ENCODE measurements around the gene TOP2B. TPM values are rescaled to one million over a fixed set of nuclear protein-coding genes. Genes with fewer than 3 reads are reported as not detected.

TOP2B gene
- total RNA-seq (2014; rRNA removed; shearing (Covaris generic)), result 58.4 and 70.1 TPM in 2 replicates
- 29.7 and 36.7 TPM in 2 replicates for polyA plus RNA-seq (2016; fragmentation: Nextera tagmentation; extraction: Ambion mirVana)

GRCh38 chr3:25664812-25665314 is at the start of gene TOP2B:
Gene TOP2B (minus strand): TSS chr3:25664907. CDS start chr3:25664297, 610 bp downstream.
- Histone ChIP-seq H4K20me1 (ENCODE audit: insufficient read depth) (peaks cover 26% of the 10 kb centered on the region), H3F3A (ENCODE audit: insufficient read depth) (peaks cover 20% of the 10 kb centered on the region), H2AFZ (peak within 1 kb of the TSS; percentile 89), H3K36me3 (ENCODE audit: low read depth) (no peaks in the 10 kb centered on the region), H3K4me1 (ENCODE audit: insufficient read depth) (peaks cover 28% of the 10 kb centered on the region), H3K27ac (peak within 1 kb of the TSS; percentile 86), H3K4me3 (peak within 1 kb of the TSS; percentile 89), H3K27me3 (replicated peaks; ENCODE audit: insufficient read depth) (no peaks in the 10 kb centered on the region), H3K9me2 (ENCODE audit: insufficient read depth) (no peaks in the 10 kb centered on the region), H3K79me2 (ENCODE audit: insufficient read depth) (peaks cover 41% of the 10 kb centered on the region), H3K4me2 (ENCODE audit: unreplicated experiment) (peak within 1 kb of the TSS; percentile 90), H3K9me3 (ENCODE audit: low read depth) (no peaks in the 10 kb centered on the region), H3K9ac (peak within 1 kb of the TSS; percentile 92)
- no peak for TF ChIP-seq EZH2 (IDR thresholded peaks at IDR 0.05; ENCODE audit: insufficient read depth, poor library complexity, severe bottlenecking)
- no peak for TF ChIP-seq EZH2phosphoT487 (IDR thresholded peaks at IDR 0.05; ENCODE audit: insufficient read depth, low read depth)
- peak; percentile 97 for DNase-seq
- in situ Hi-C loops (cut with MboI), result no loop called here
- 1% methylated on average over 33 of the region's 33 CpGs for WGBS, 2 experiments (ENCODE audit: low coverage in 1 of 2, low lambda C conversion rate in 2 of 2, missing lambda C conversion rate in 2 of 2)

- Histone ChIP-seq H3K36me3 (ENCODE audit: low read depth) (no peaks in the 10 kb centered on the region), H2AFZ (no peak overlapping the region), H3F3A (ENCODE audit: insufficient read depth) (no peaks in the 10 kb centered on the region), H3K4me1 (ENCODE audit: insufficient read depth) (no peaks in the 10 kb centered on the region), H4K20me1 (ENCODE audit: insufficient read depth) (no peaks in the 10 kb centered on the region), H3K27ac (no peak overlapping the region), H3K4me2 (ENCODE audit: unreplicated experiment) (no peak overlapping the region), H3K9ac (no peak overlapping the region), H3K9me2 (ENCODE audit: insufficient read depth) (no peaks in the 10 kb centered on the region), H3K79me2 (ENCODE audit: insufficient read depth) (no peaks in the 10 kb centered on the region), H3K9me3 (ENCODE audit: low read depth) (no peaks in the 10 kb centered on the region), H3K27me3 (replicated peaks; ENCODE audit: insufficient read depth) (no peaks in the 10 kb centered on the region), H3K4me3 (no peak overlapping the region)
- DNase-seq, result peak; percentile 9
- in situ Hi-C loops (cut with MboI), result no loop called here
- no peak for TF ChIP-seq EZH2phosphoT487 (IDR thresholded peaks at IDR 0.05; ENCODE audit: insufficient read depth, low read depth)
- TF ChIP-seq EZH2 (IDR thresholded peaks at IDR 0.05; ENCODE audit: insufficient read depth, poor library complexity, severe bottlenecking), result no peak
- 52 to 53% methylated on average over 11 of the region's 11 CpGs for WGBS, 2 experiments (ENCODE audit: low coverage in 1 of 2, low lambda C conversion rate in 2 of 2, missing lambda C conversion rate in 2 of 2)
Measured at GRCh38 chr3:25713341-25713985, 48.8 kb upstream of the TOP2B start.

- no peaks in the 10 kb centered on the region for H3F3A ChIP-seq (ENCODE audit: insufficient read depth)
- H3K27ac ChIP-seq, result no peak overlapping the region
- no peaks in the 10 kb centered on the region for H3K79me2 ChIP-seq (ENCODE audit: insufficient read depth)
- WGBS, 2 experiments (ENCODE audit: low coverage in 1 of 2, low lambda C conversion rate in 2 of 2, missing lambda C conversion rate in 2 of 2), result 81 to 85% methylated on average over 2 of the region's 2 CpGs
- no peaks in the 10 kb centered on the region for H3K27me3 ChIP-seq (replicated peaks; ENCODE audit: insufficient read depth)
- no peak overlapping the region for H3K4me2 ChIP-seq (ENCODE audit: unreplicated experiment)
- in situ Hi-C loops (cut with MboI), result no loop called here
- H3K36me3 ChIP-seq (ENCODE audit: low read depth), result no peaks in the 10 kb centered on the region
- H3K4me1 ChIP-seq (ENCODE audit: insufficient read depth), result no peaks in the 10 kb centered on the region
- no peak overlapping the region for H3K9ac ChIP-seq
- TF ChIP-seq EZH2 (IDR thresholded peaks at IDR 0.05; ENCODE audit: insufficient read depth, poor library complexity, severe bottlenecking) (no peak), EZH2phosphoT487 (IDR thresholded peaks at IDR 0.05; ENCODE audit: insufficient read depth, low read depth) (no peak)
- no peak overlapping the region for H3K4me3 ChIP-seq
- no peak for DNase-seq
- H4K20me1 ChIP-seq (ENCODE audit: insufficient read depth), result no peaks in the 10 kb centered on the region
- H3K9me3 ChIP-seq (ENCODE audit: low read depth), result no peaks in the 10 kb centered on the region
- H3K9me2 ChIP-seq (ENCODE audit: insufficient read depth), result no peaks in the 10 kb centered on the region
- H2AFZ ChIP-seq, result no peak overlapping the region
Measured at GRCh38 chr3:25711090-25711489, 46.4 kb upstream of the TOP2B start.

GRCh38 chr3:25708036-25708435 is 43.3 kb upstream of the TOP2B start:
- Histone ChIP-seq H3K9me3 (ENCODE audit: low read depth) (no peaks in the 10 kb centered on the region), H3K9ac (no peak overlapping the region), H3K4me2 (ENCODE audit: unreplicated experiment) (no peak overlapping the region), H3F3A (ENCODE audit: insufficient read depth) (no peaks in the 10 kb centered on the region), H3K4me1 (ENCODE audit: insufficient read depth) (no peaks in the 10 kb centered on the region), H3K79me2 (ENCODE audit: insufficient read depth) (no peaks in the 10 kb centered on the region), H3K4me3 (no peak overlapping the region), H3K9me2 (ENCODE audit: insufficient read depth) (no peaks in the 10 kb centered on the region), H3K27ac (no peak overlapping the region), H3K27me3 (replicated peaks; ENCODE audit: insufficient read depth) (no peaks in the 10 kb centered on the region), H3K36me3 (ENCODE audit: low read depth) (no peaks in the 10 kb centered on the region), H2AFZ (no peak overlapping the region), H4K20me1 (ENCODE audit: insufficient read depth) (no peaks in the 10 kb centered on the region)
- in situ Hi-C loops (cut with MboI), result no loop called here
- 3 to 8% methylated on average over 3 of the region's 3 CpGs for WGBS, 2 experiments (ENCODE audit: low coverage in 1 of 2, low lambda C conversion rate in 2 of 2, missing lambda C conversion rate in 2 of 2)
- TF ChIP-seq EZH2phosphoT487 (IDR thresholded peaks at IDR 0.05; ENCODE audit: insufficient read depth, low read depth), result no peak
- no peak for TF ChIP-seq EZH2 (IDR thresholded peaks at IDR 0.05; ENCODE audit: insufficient read depth, poor library complexity, severe bottlenecking)
- DNase-seq, result no peak

Data from GM23248 (cell line).